Endodermal cell (in vitro differentiated cells): Measurements from ENCODE around the gene KCNQ1. TPM values are rescaled to one million over a fixed set of nuclear protein-coding genes. Genes with fewer than 3 reads are reported as not detected.

ENCODE experiments used
- DNase-seq: peaks from one replicate; pipeline ENCODE4 v3.0.0-alpha.2; 2017
- H3K27ac ChIP-seq: 2 replicates; pipeline ENCODE4 v1.5.1; 2013; ENCODE audit warnings: mild to moderate bottlenecking, low read depth, low read length, moderate library complexity
- H3K27me3 ChIP-seq: 2 replicates; pipeline ENCODE4 v1.6.1; 2013; ENCODE audit warnings: mild to moderate bottlenecking, low read length, moderate library complexity; ENCODE audit not compliant: insufficient read depth, control insufficient read depth, poor library complexity, severe bottlenecking
- H3K36me3 ChIP-seq: 2 replicates; pipeline ENCODE4 v1.7.0; 2013; ENCODE audit warnings: mild to moderate bottlenecking, low read length, moderate library complexity; ENCODE audit not compliant: control insufficient read depth, insufficient read depth
- H3K4me1 ChIP-seq: one replicate; pipeline ENCODE4 v1.7.0; 2013; ENCODE audit warnings: low read length; ENCODE audit not compliant: control insufficient read depth, insufficient read depth
- H3K4me3 ChIP-seq: 2 replicates; pipeline ENCODE4 v1.5.1; 2013; ENCODE audit warnings: mild to moderate bottlenecking, low read length, moderate library complexity
- H3K9ac ChIP-seq: 2 replicates; pipeline ENCODE4 v1.6.1; 2013; ENCODE audit warnings: mild to moderate bottlenecking, low read length, moderate library complexity; ENCODE audit not compliant: poor library complexity, severe bottlenecking; ENCODE audit errors: extremely low read depth
- H3K9me3 ChIP-seq: 2 replicates; pipeline ENCODE4 v1.6.1; 2013; ENCODE audit warnings: mild to moderate bottlenecking, low read length, moderate library complexity; ENCODE audit not compliant: control insufficient read depth
- H3K27ac Mint-ChIP-seq: 2 replicates; pipeline ENCODE4 v1.8.0; 2020; ENCODE audit warnings: mixed read lengths
- H3K27me3 Mint-ChIP-seq: 2 replicates; pipeline ENCODE4 v1.8.0; 2021; ENCODE audit warnings: mild to moderate bottlenecking, mixed read lengths; ENCODE audit not compliant: insufficient read depth
- H3K36me3 Mint-ChIP-seq: 2 replicates; pipeline ENCODE4 v1.8.0; 2020; ENCODE audit warnings: low read depth, mixed read lengths
- H3K4me1 Mint-ChIP-seq: 2 replicates; pipeline ENCODE4 v1.8.0; 2020; ENCODE audit warnings: mixed read lengths
- H3K4me3 Mint-ChIP-seq: 2 replicates; pipeline ENCODE4 v1.8.0; 2020; ENCODE audit warnings: mild to moderate bottlenecking, moderate library complexity, mixed read lengths
- H3K9me3 Mint-ChIP-seq: 2 replicates; pipeline ENCODE4 v1.8.0; 2020; ENCODE audit warnings: mild to moderate bottlenecking, mixed read lengths
- CTCF ChIP-seq: fragments of 200-600 bp; sonication (generic); conservative IDR thresholded peaks from 2 replicates; pipeline ENCODE4 v1.5.0; 2021; ENCODE audit warnings: antibody characterized with exemption, mild to moderate bottlenecking
- WGBS, 2 experiments: methylation state at CpG; one replicate each; pipeline versions ENCODE4 v1.1.5 to v1.1.7; 2013; ENCODE audit warnings: missing lambda C conversion rate in 2 of 2, mixed read lengths in 1 of 2; ENCODE audit not compliant: insufficient coverage in 1 of 2, insufficient read length in 1 of 2; 5-methylcytosine and 5-hydroxymethylcytosine counted together
- total RNA-seq, 2 donors: library from RNA; stranded (reverse); fragmentation: NEBNext Ultra II Directional in 1 of 2; extraction: Animal tissue kit (Norgen Biotek cat#: 25700) in 1 of 2; gene quantifications; 2 replicates in 1 of 2; 3 replicates in 1 of 2; pipeline ENCODE4 v1.2.1, GENCODE V29; 2021

Gene KCNQ1
- total RNA-seq, 2 donors from 2014 or later: 1.8 to 3.5 TPM

- Mint-ChIP-seq H3K36me3 (peaks cover 9% of the 10 kb centered on the region), H3K27ac (no peak overlapping the region), H3K9me3 (peaks cover 98% of the 10 kb centered on the region), H3K4me3 (no peak overlapping the region), H3K27me3 (peaks cover 84% of the 10 kb centered on the region), H3K4me1 (no peaks in the 10 kb centered on the region)
- DNase-seq: no peak
- no peaks in the 10 kb centered on the region for H3K4me1 ChIP-seq
- no peak for TF ChIP-seq CTCF
- peak overlapping the region; percentile 33 for H3K4me3 ChIP-seq
- WGBS, 2 experiments: 100% methylated on average over 1 of the region's 1 CpG; no CpG with 5 or more reads in 1 of the 2 experiments
- H3K36me3 ChIP-seq: no peaks in the 10 kb centered on the region
- H3K9ac ChIP-seq: no peak overlapping the region
- H3K9me3 ChIP-seq: peaks cover 80% of the 10 kb centered on the region
- H3K27me3 ChIP-seq: no peaks in the 10 kb centered on the region
- H3K27ac ChIP-seq: no peak overlapping the region
Observed at GRCh38 chr11:2641623-2642022, 196.8 kb downstream of the KCNQ1 start.

- no peak for DNase-seq
- Histone ChIP-seq H3K27ac (no peak overlapping the region), H3K4me3 (peak overlapping the region; percentile 1), H3K9me3 (peaks cover 98% of the 10 kb centered on the region), H3K4me1 (no peaks in the 10 kb centered on the region), H3K36me3 (no peaks in the 10 kb centered on the region), H3K27me3 (no peaks in the 10 kb centered on the region), H3K9ac (no peak overlapping the region)
- peaks cover 9% of the 10 kb centered on the region for H3K36me3 Mint-ChIP-seq
- no peak overlapping the region for H3K4me3 Mint-ChIP-seq
- H3K4me1 Mint-ChIP-seq: no peaks in the 10 kb centered on the region
- no peak for TF ChIP-seq CTCF
- peaks cover 81% of the 10 kb centered on the region for H3K27me3 Mint-ChIP-seq
- H3K9me3 Mint-ChIP-seq: peaks cover 99% of the 10 kb centered on the region
- H3K27ac Mint-ChIP-seq: no peak overlapping the region
- WGBS, 2 experiments: 97 to 100% methylated on average over 3 of the region's 3 CpGs
Observed at GRCh38 chr11:2643746-2644145, 198.9 kb downstream of the KCNQ1 start.

GRCh38 chr11:2644844-2645778 is 200.3 kb downstream of the KCNQ1 start:
- Mint-ChIP-seq H3K36me3 (peaks cover 6% of the 10 kb centered on the region), H3K4me1 (no peaks in the 10 kb centered on the region), H3K27ac (no peak overlapping the region), H3K4me3 (no peak overlapping the region), H3K27me3 (peaks cover 79% of the 10 kb centered on the region), H3K9me3 (peaks cover 99% of the 10 kb centered on the region)
- H3K36me3 ChIP-seq: no peaks in the 10 kb centered on the region
- no peak for TF ChIP-seq CTCF
- peak overlapping the region; percentile 50 for H3K4me3 ChIP-seq
- DNase-seq: no peak
- 90% methylated on average over 2 to 4 of the region's 4 CpGs for WGBS, 2 experiments
- H3K4me1 ChIP-seq: no peaks in the 10 kb centered on the region
- H3K9me3 ChIP-seq: peaks cover 99% of the 10 kb centered on the region
- H3K27me3 ChIP-seq: no peaks in the 10 kb centered on the region
- no peak overlapping the region for H3K9ac ChIP-seq
- H3K27ac ChIP-seq: no peak overlapping the region
